NCI-H774 (cell line): ENCODE data around the gene SF3B3.
"Not testable (repeated sequence)": the region's sequence is repeated elsewhere in the genome, so short reads cannot be mapped to it uniquely, and the experiment has no call there.

Experiments
- DNase-seq: peaks from one replicate; lab custom pipeline; 2025; lab: John Stamatoyannopoulos, UW

Gene SF3B3

GRCh38 chr16:70621864-70622263 lies 98.2 kb downstream of the SF3B3 start:
- DNase-seq: not testable (repeated sequence)
